H1 (cell line): Measurements from ENCODE around the gene PPEF2. TPM values are rescaled to one million over a fixed set of nuclear protein-coding genes. Genes with fewer than 3 reads are reported as not detected.

Source experiments
- CTCF ChIA-PET: fragments of 300-600 bp; sonication (Branson Sonifier 250); formaldehyde crosslinking; loops from one replicate; lab custom pipeline; 2021; ENCODE audit not compliant: partially characterized antibody; lab: Charles Lee
- POLR2A ChIA-PET: fragments of 300-600 bp; sonication (Branson Sonifier 250); formaldehyde crosslinking; loops from one replicate; lab custom pipeline; 2021; ENCODE audit warnings: inconsistent platforms; ENCODE audit not compliant: partially characterized antibody; lab: Charles Lee
- DNase-seq, 2 experiments: peaks; one replicate each; pipeline versions ENCODE4 v3.0.0 to v3.0.0-alpha.2; 2010 to 2022; ENCODE audit warnings: low spot score in 2 of 2, low read depth in 1 of 2, mixed read lengths in 1 of 2
- FAIRE-seq: peaks from 2 replicates; lab custom pipeline; 2011; peaks lifted over from hg19 to GRCh38; lab: Jason Lieb, UNC
- H2AFZ ChIP-seq: 2 replicates; pipeline ENCODE4 v1.8.1; 2012; ENCODE audit warnings: low read length, inconsistent platforms
- H2AK5ac ChIP-seq: 2 replicates; pipeline ENCODE4 v1.6.1; 2013; ENCODE audit warnings: low read depth, low read length
- H2BK120ac ChIP-seq: replicated peaks from 2 replicates; pipeline ENCODE3; 2013; ENCODE audit warnings: low read depth, low read length, inconsistent platforms
- H2BK12ac ChIP-seq: 2 replicates; pipeline ENCODE4 v1.6.1; 2013; ENCODE audit warnings: low read depth, low read length
- H2BK15ac ChIP-seq: 2 replicates; pipeline ENCODE4 v1.6.1; 2013; ENCODE audit warnings: low read length
- H2BK20ac ChIP-seq: 2 replicates; pipeline ENCODE4 v1.6.1; 2013; ENCODE audit warnings: low read length
- H2BK5ac ChIP-seq: 2 replicates; pipeline ENCODE4 v1.6.1; 2013; ENCODE audit warnings: low read depth, low read length
- H3K14ac ChIP-seq: 2 replicates; pipeline ENCODE4 v1.6.1; 2013; ENCODE audit warnings: inconsistent platforms; ENCODE audit not compliant: insufficient read length
- H3K18ac ChIP-seq: 2 replicates; pipeline ENCODE4 v1.6.1; 2013; ENCODE audit warnings: low read length; ENCODE audit errors: extremely low read depth
- H3K23ac ChIP-seq: 2 replicates; pipeline ENCODE4 v1.6.1; 2013; ENCODE audit warnings: inconsistent platforms; ENCODE audit not compliant: insufficient read length
- H3K23me2 ChIP-seq: 2 replicates; pipeline ENCODE4 v1.6.1; 2013; ENCODE audit warnings: low read depth, low read length
- H3K27ac ChIP-seq: 2 replicates; pipeline ENCODE4 v1.6.1; 2011; ENCODE audit warnings: low read depth, low read length, inconsistent platforms
- H3K27me3 ChIP-seq, 4 experiments: replicated peaks in 1 of 4; 1 replicate in 1 of 4; 2 replicates in 3 of 4; pipeline versions ENCODE4 v1.6.1 to v1.8.1; 2011 to 2013; ENCODE audit warnings: low read length in 3 of 4, mild to moderate bottlenecking in 3 of 4, inconsistent platforms in 2 of 4, mixed read lengths in 2 of 4, moderate library complexity in 1 of 4; ENCODE audit not compliant: control insufficient read depth in 3 of 4, insufficient read depth in 3 of 4; ENCODE audit errors: extremely low read depth in 1 of 4
- H3K36me3 ChIP-seq, 4 experiments: 2 replicates each; pipeline versions ENCODE4 v1.6.1 to v1.8.1; 2011 to 2013; ENCODE audit warnings: mild to moderate bottlenecking in 4 of 4, low read length in 3 of 4, moderate library complexity in 2 of 4, control low read depth in 1 of 4, inconsistent platforms in 1 of 4; ENCODE audit not compliant: insufficient read depth in 4 of 4, control insufficient read depth in 2 of 4
- H3K4ac ChIP-seq: replicated peaks from 2 replicates; pipeline ENCODE3; 2013; ENCODE audit warnings: low read length, low read depth, mixed read lengths, inconsistent platforms; ENCODE audit not compliant: insufficient read length
- H3K4me1 ChIP-seq, 4 experiments: replicated peaks in 1 of 4; 1 replicate in 1 of 4; 2 replicates in 3 of 4; pipeline versions ENCODE4 v1.6.1 to v1.8.1; 2011 to 2013; ENCODE audit warnings: low read length in 3 of 4, inconsistent platforms in 2 of 4, mixed read lengths in 1 of 4; ENCODE audit not compliant: insufficient read depth in 4 of 4, control insufficient read depth in 3 of 4
- H3K4me2 ChIP-seq, 2 experiments: 2 replicates each; pipeline versions ENCODE4 v1.6.1 to v1.8.1; 2011 to 2013; ENCODE audit warnings: low read depth in 2 of 2, low read length in 2 of 2, control low read depth in 1 of 2, inconsistent platforms in 1 of 2, mild to moderate bottlenecking in 1 of 2; ENCODE audit not compliant: insufficient read depth in 1 of 2
- H3K4me3 ChIP-seq, 4 experiments: fragments of 200-600, 300-600 bp in 1 of 4; sonication (generic), shearing (Covaris generic), sonication (Bioruptor Twin) in 1 of 4; 2 replicates each; pipeline versions ENCODE4 v1.5.1 to v1.8.1; 2011 to 2016; ENCODE audit warnings: low read length in 4 of 4, low read depth in 3 of 4, control low read depth in 2 of 4, inconsistent platforms in 2 of 4, mild to moderate bottlenecking in 2 of 4, mixed read lengths in 1 of 4, moderate library complexity in 1 of 4; ENCODE audit not compliant: insufficient read depth in 2 of 4; ENCODE audit errors: extremely low read depth in 1 of 4
- H3K56ac ChIP-seq: replicated peaks from 2 replicates; pipeline ENCODE3; 2013; ENCODE audit warnings: low read depth, mild to moderate bottlenecking, mixed read lengths, low read length, inconsistent platforms; ENCODE audit not compliant: insufficient read length
- H3K79me1 ChIP-seq: 2 replicates; pipeline ENCODE4 v1.6.1; 2013; ENCODE audit warnings: low read depth, low read length, control low read depth
- H3K79me2 ChIP-seq, 2 experiments: 2 replicates each; pipeline versions ENCODE4 v1.6.1 to v1.8.1; 2012 to 2013; ENCODE audit warnings: low read length in 2 of 2, mild to moderate bottlenecking in 2 of 2, inconsistent platforms in 1 of 2; ENCODE audit not compliant: insufficient read depth in 2 of 2, control insufficient read depth in 1 of 2
- H3K9ac ChIP-seq, 4 experiments: replicated peaks in 1 of 4; 1 replicate in 1 of 4; 2 replicates in 3 of 4; pipeline versions ENCODE4 v1.6.1 to v1.8.1; 2011 to 2013; ENCODE audit warnings: low read depth in 3 of 4, low read length in 3 of 4, control low read depth in 2 of 4, mild to moderate bottlenecking in 2 of 4, moderate library complexity in 2 of 4, inconsistent platforms in 1 of 4; ENCODE audit errors: extremely low read depth in 1 of 4
- H3K9me3 ChIP-seq, 2 experiments: 2 replicates each; pipeline versions ENCODE4 v1.6.1 to v1.8.1; 2012 to 2013; ENCODE audit warnings: mild to moderate bottlenecking in 2 of 2, moderate library complexity in 2 of 2, control low read depth in 1 of 2, inconsistent platforms in 1 of 2, low read depth in 1 of 2, low read length in 1 of 2, mixed read lengths in 1 of 2; ENCODE audit not compliant: insufficient read depth in 2 of 2
- H4K20me1 ChIP-seq, 2 experiments: replicated peaks in 1 of 2; 2 replicates each; pipeline versions ENCODE3 to v1.8.1; 2011 to 2013; ENCODE audit warnings: inconsistent platforms in 2 of 2, low read length in 2 of 2, mild to moderate bottlenecking in 1 of 2; ENCODE audit not compliant: insufficient read depth in 2 of 2, control insufficient read depth in 1 of 2
- H4K5ac ChIP-seq: 2 replicates; pipeline ENCODE4 v1.6.1; 2013; ENCODE audit warnings: low read length, low read depth, mixed read lengths, inconsistent platforms; ENCODE audit not compliant: insufficient read length
- H4K8ac ChIP-seq: 2 replicates; pipeline ENCODE4 v1.8.0; 2013; ENCODE audit warnings: mild to moderate bottlenecking, moderate library complexity, low read length, inconsistent platforms; ENCODE audit not compliant: insufficient read depth; ENCODE audit errors: extremely low read depth
- H4K91ac ChIP-seq: replicated peaks from 2 replicates; pipeline ENCODE3; 2013; ENCODE audit warnings: low read length, mixed read lengths, inconsistent platforms; ENCODE audit not compliant: insufficient read length
- CBX8 ChIP-seq: fragments of 300-800, 300-1000 bp; sonication (generic); IDR thresholded peaks from 2 replicates; pipeline ENCODE4 v1.7.1; 2016; ENCODE audit warnings: low read depth, low read length, borderline replicate concordance
- CTBP2 ChIP-seq: IDR thresholded peaks from 2 replicates; pipeline ENCODE4 v1.7.0; 2011; ENCODE audit warnings: borderline replicate concordance, mild to moderate bottlenecking, moderate library complexity, mixed read lengths, low read length; ENCODE audit not compliant: insufficient read depth, insufficient read length
- HDAC2 ChIP-seq, 2 experiments: fragments of 300-600 bp in 1 of 2; sonication (generic) in 1 of 2; IDR thresholded peaks; 2 replicates each; pipeline ENCODE4 v1.6.1; 2011 to 2012; ENCODE audit warnings: low read depth in 2 of 2, low read length in 2 of 2, mild to moderate bottlenecking in 2 of 2, moderate library complexity in 2 of 2, borderline replicate concordance in 1 of 2, inconsistent platforms in 1 of 2
- POLR2AphosphoS5 ChIP-seq: IDR thresholded peaks from 2 replicates; pipeline ENCODE4 v1.6.1; 2011; ENCODE audit warnings: low read depth, low read length
- SIX5 ChIP-seq: IDR thresholded peaks from 2 replicates; pipeline ENCODE4 v1.6.1; 2011; ENCODE audit warnings: mild to moderate bottlenecking, low read depth, low read length
- TAF1 ChIP-seq: IDR thresholded peaks from 2 replicates; pipeline ENCODE4 v1.6.1; 2011; ENCODE audit warnings: mild to moderate bottlenecking, low read depth, low read length
- ZNF274 ChIP-seq: IDR thresholded peaks from 2 replicates; pipeline ENCODE4 v1.7.0; 2012; ENCODE audit warnings: low read length, borderline replicate concordance; ENCODE audit errors: extremely low read depth
- WGBS, 2 experiments: shearing (Covaris generic) in 1 of 2; methylation state at CpG; one replicate each; pipeline versions ENCODE4 v1.1.6 to v1.1.7; 2013 to 2015; ENCODE audit warnings: low lambda C conversion rate in 2 of 2, mixed read lengths in 2 of 2, inconsistent platforms in 1 of 2, low coverage in 1 of 2, missing lambda C conversion rate in 1 of 2; ENCODE audit not compliant: insufficient replicate concordance in 2 of 2, insufficient coverage in 1 of 2, insufficient read length in 1 of 2; ENCODE audit errors: extremely low coverage in 1 of 2, missing lambda C conversion rate in 1 of 2; 5-methylcytosine and 5-hydroxymethylcytosine counted together
- polyA plus RNA-seq, 7 experiments: library from polyadenylated mRNA; depleted of rRNA in 3 of 7; stranded (reverse) in 5 of 7; unstranded in 2 of 7; fragments of >200 nt in 5 of 7; fragments of 200-250 nt in 2 of 7; gene quantifications; 1 replicate in 5 of 7; 2 replicates in 1 of 7; 4 replicates in 1 of 7; pipeline versions ENCODE4 v1.2.1 to v1.2.3, GENCODE V29; 2011 to 2013; ENCODE audit warnings: missing spikeins in 2 of 7, mixed read lengths in 2 of 7
- total RNA-seq: library from RNA; stranded (reverse); fragmentation: NEBNext Ultra II Directional; extraction: Animal tissue kit (Norgen Biotek cat#: 25700); gene quantifications from 2 replicates; pipeline ENCODE4 v1.2.1, GENCODE V29; 2021

PPEF2 gene
- total and polyA plus RNA-seq, 2 of the 8 experiments (the other 6 are each of a cell fraction or from before 2014, with no cell fraction given) = not detected

GRCh38 chr4:75904076-75904475 lies 1.8 kb upstream of the PPEF2 start:
- ChIA-PET POLR2A (interaction anchor here (1.3 to 1.5 kb wide), 2 partner anchors 12 to 37 kb away, joined by 3 to 4 read pairs; partner anchors contain the start of gene NAAA), CTCF (interaction anchor here (1.3 to 11.3 kb wide), 4 partner anchors 9 to 180 kb away, joined by 3 to 144 read pairs (median 26); partner anchors contain the start of gene USO1)
- FAIRE-seq = no peak

More at GRCh38 chr4:75904076-75904475, 1.8 kb upstream of the PPEF2 start:
- no peak overlapping the region for H3K27ac ChIP-seq
- no peak for TF ChIP-seq CTBP2
- TF ChIP-seq SIX5 = no peak
- no peak for TF ChIP-seq TAF1
- no peak for TF ChIP-seq HDAC2 (IDR thresholded peaks at IDR 0.05; ENCODE audit: borderline replicate concordance in 1 of 2, low read depth in 2 of 2, low read length in 2 of 2)
- TF ChIP-seq ZNF274 = no peak
- no peak for TF ChIP-seq CBX8
- no peak for TF ChIP-seq POLR2AphosphoS5
- H3K79me2 ChIP-seq = no peaks in the 10 kb centered on the region
- no peak overlapping the region for H4K91ac ChIP-seq
- H3K4me1 ChIP-seq = peaks cover 0 to 4% (median 0%) of the 10 kb centered on the region in 4 experiments; a peak in 1 of 7 replicates
- no peak overlapping the region for H3K56ac ChIP-seq
- H4K20me1 ChIP-seq = no peaks in the 10 kb centered on the region
- H2BK15ac ChIP-seq = 0 out of 2 replicates have a peak overlapping the region, but pooled peaks have one; percentile 32
- no peaks in the 10 kb centered on the region for H3K79me1 ChIP-seq
- no peak overlapping the region for H3K4me3 ChIP-seq
- 0 out of 2 replicates have a peak overlapping the region, but pooled peaks have one; percentile 17 for H2AFZ ChIP-seq
- WGBS, 2 experiments = 90% methylated on average over 5 of the region's 5 CpGs; no CpG with 5 or more reads in 1 of the 2 experiments
- H2BK120ac ChIP-seq = no peak overlapping the region
- H3K27me3 ChIP-seq = no peaks in the 10 kb centered on the region
- no peak overlapping the region for H3K23ac ChIP-seq
- H3K36me3 ChIP-seq = no peaks in the 10 kb centered on the region
- no peak overlapping the region for H2AK5ac ChIP-seq
- no peaks in the 10 kb centered on the region for H3K23me2 ChIP-seq
- H3K9ac ChIP-seq = no peak overlapping the region
- no peak overlapping the region for H2BK20ac ChIP-seq
- no peak for DNase-seq
- no peak overlapping the region for H2BK5ac ChIP-seq
- no peak overlapping the region for H3K4ac ChIP-seq
- no peak overlapping the region for H2BK12ac ChIP-seq
- no peak overlapping the region for H3K14ac ChIP-seq
- H4K5ac ChIP-seq = no peak overlapping the region
- H3K18ac ChIP-seq = no peak overlapping the region
- H3K4me2 ChIP-seq = no peak overlapping the region
- H4K8ac ChIP-seq = no peak overlapping the region
- no peaks in the 10 kb centered on the region; a peak in 1 of 4 replicates for H3K9me3 ChIP-seq
